IgD-negative memory B cell (primary cell): ENCODE measurements around the gene COL6A2. TPM values are rescaled to one million over a fixed set of nuclear protein-coding genes. Genes with fewer than 3 reads are reported as not detected.
"Not testable (repeated sequence)": the region's sequence is repeated elsewhere in the genome, so short reads cannot be mapped to it uniquely, and the experiment has no call there.

Experiments used
- H3K27ac Mint-ChIP-seq, 3 donors: one replicate each; pipeline ENCODE4 v1.8.0; 2020 to 2022; ENCODE audit warnings: mild to moderate bottlenecking in 3 of 3, mixed read lengths in 3 of 3, moderate library complexity in 1 of 3
- H3K27me3 Mint-ChIP-seq: one replicate; pipeline ENCODE4 v1.8.0; 2021; ENCODE audit warnings: mixed read lengths
- H3K36me3 Mint-ChIP-seq: one replicate; pipeline ENCODE4 v1.8.0; 2020; ENCODE audit warnings: mild to moderate bottlenecking, mixed read lengths
- H3K4me1 Mint-ChIP-seq, 3 donors: one replicate each; pipeline ENCODE4 v1.8.0; 2020 to 2022; ENCODE audit warnings: mixed read lengths in 3 of 3, mild to moderate bottlenecking in 1 of 3
- H3K4me3 Mint-ChIP-seq, 4 donors: one replicate each; pipeline ENCODE4 v1.8.0; 2020 to 2022; ENCODE audit warnings: mild to moderate bottlenecking in 4 of 4, mixed read lengths in 4 of 4, moderate library complexity in 3 of 4
- H3K9me3 Mint-ChIP-seq, 3 donors: one replicate each; pipeline ENCODE4 v1.8.0; 2020 to 2021; ENCODE audit warnings: mixed read lengths in 3 of 3, mild to moderate bottlenecking in 1 of 3
- polyA plus RNA-seq: library from polyadenylated mRNA; unstranded; fragments of 300-500 nt; fragmentation: Illumina TruSeq; gene quantifications from one replicate; pipeline ENCODE4 v1.2.3, GENCODE V29; 2021

COL6A2 gene
- polyA plus RNA-seq, 1 donor from 2014 or later = 0.14 TPM

GRCh38 chr21:46092811-46093667, 4.9 kb upstream of the COL6A2 start:
- Mint-ChIP-seq H3K9me3 (peaks cover 5 to 13% (median 11%) of the 10 kb centered on the region in 3 donors), H3K27me3 (peaks cover 12% of the 10 kb centered on the region), H3K4me3 (no peak overlapping the region), H3K27ac (no peak overlapping the region), H3K36me3 (no peaks in the 10 kb centered on the region), H3K4me1 (no peaks in the 10 kb centered on the region)

- H3K27me3 Mint-ChIP-seq = peaks cover 12% of the 10 kb centered on the region
- H3K9me3 Mint-ChIP-seq = peaks cover 2 to 6% (median 5%) of the 10 kb centered on the region in 3 donors
- no peak overlapping the region for H3K27ac Mint-ChIP-seq
- H3K4me1 Mint-ChIP-seq = no peaks in the 10 kb centered on the region
- H3K36me3 Mint-ChIP-seq = no peaks in the 10 kb centered on the region
- no peak overlapping the region for H3K4me3 Mint-ChIP-seq
These were observed 4.1 kb upstream of the COL6A2 start for GRCh38 chr21:46093668-46094400.

GRCh38 chr21:46094401-46095082, 3.4 kb upstream of the COL6A2 start:
- H3K4me3 Mint-ChIP-seq = no peak overlapping the region
- no peaks in the 10 kb centered on the region for H3K4me1 Mint-ChIP-seq
- peaks cover 2 to 6% (median 4%) of the 10 kb centered on the region in 3 donors for H3K9me3 Mint-ChIP-seq
- H3K27ac Mint-ChIP-seq = no peak overlapping the region
- no peaks in the 10 kb centered on the region for H3K36me3 Mint-ChIP-seq
- H3K27me3 Mint-ChIP-seq = peaks cover 15% of the 10 kb centered on the region

GRCh38 chr21:46095083-46095719, 2.7 kb upstream of the COL6A2 start:
- H3K36me3 Mint-ChIP-seq = no peaks in the 10 kb centered on the region
- peaks cover 2 to 6% (median 2%) of the 10 kb centered on the region in 3 donors for H3K9me3 Mint-ChIP-seq
- no peak overlapping the region for H3K27ac Mint-ChIP-seq
- H3K27me3 Mint-ChIP-seq = peaks cover 20% of the 10 kb centered on the region
- no peak overlapping the region for H3K4me3 Mint-ChIP-seq
- H3K4me1 Mint-ChIP-seq = no peaks in the 10 kb centered on the region

GRCh38 chr21:46095814-46096595, 1.9 kb upstream of the COL6A2 start:
- peaks cover 0 to 3% (median 2%) of the 10 kb centered on the region in 3 donors for H3K9me3 Mint-ChIP-seq
- H3K27me3 Mint-ChIP-seq = peaks cover 28% of the 10 kb centered on the region
- peak overlapping the region in 1 of 4 donors; percentile 41 for H3K4me3 Mint-ChIP-seq
- H3K27ac Mint-ChIP-seq = no peak overlapping the region
- no peaks in the 10 kb centered on the region for H3K36me3 Mint-ChIP-seq
- no peaks in the 10 kb centered on the region for H3K4me1 Mint-ChIP-seq

- peak overlapping the region in 1 of 3 donors; percentile 89 for H3K27ac Mint-ChIP-seq
- H3K4me3 Mint-ChIP-seq = peak overlapping the region in 3 of 4 donors; percentile 33 to 81 (median 68)
- no peaks in the 10 kb centered on the region for H3K4me1 Mint-ChIP-seq
- no peaks in the 10 kb centered on the region for H3K36me3 Mint-ChIP-seq
- H3K27me3 Mint-ChIP-seq = peaks cover 28% of the 10 kb centered on the region
- H3K9me3 Mint-ChIP-seq = peaks cover 0 to 7% (median 2%) of the 10 kb centered on the region in 3 donors
These were observed 1.1 kb upstream of the COL6A2 start for GRCh38 chr21:46096596-46097335.

- H3K36me3 Mint-ChIP-seq = no peaks in the 10 kb centered on the region
- no peak overlapping the region for H3K27ac Mint-ChIP-seq
- peak overlapping the region in 3 of 4 donors; percentile 52 to 76 (median 60) for H3K4me3 Mint-ChIP-seq
- H3K4me1 Mint-ChIP-seq = no peaks in the 10 kb centered on the region
- peaks cover 2 to 17% (median 16%) of the 10 kb centered on the region in 3 donors for H3K9me3 Mint-ChIP-seq
- peaks cover 33% of the 10 kb centered on the region for H3K27me3 Mint-ChIP-seq
These were observed 610 bp downstream of the COL6A2 start for GRCh38 chr21:46098303-46099141.

GRCh38 chr21:46099476-46099875, 1.6 kb downstream of the COL6A2 start:
- Mint-ChIP-seq H3K36me3 (peaks cover 2% of the 10 kb centered on the region), H3K4me1 (no peaks in the 10 kb centered on the region), H3K4me3 (no peak overlapping the region), H3K27me3 (peaks cover 35% of the 10 kb centered on the region), H3K9me3 (peaks cover 2 to 27% (median 21%) of the 10 kb centered on the region in 3 donors), H3K27ac (no peak overlapping the region)

GRCh38 chr21:46100020-46100419, 2.1 kb downstream of the COL6A2 start:
- Mint-ChIP-seq H3K36me3 (peaks cover 2% of the 10 kb centered on the region), H3K4me3 (no peak overlapping the region), H3K4me1 (no peaks in the 10 kb centered on the region), H3K27ac (no peak overlapping the region), H3K9me3 (peaks cover 2 to 28% (median 21%) of the 10 kb centered on the region in 3 donors), H3K27me3 (peaks cover 36% of the 10 kb centered on the region)

GRCh38 chr21:46100426-46100825, 2.5 kb downstream of the COL6A2 start:
- peak overlapping the region in 1 of 4 donors; percentile 57 for H3K4me3 Mint-ChIP-seq
- no peak overlapping the region for H3K27ac Mint-ChIP-seq
- peaks cover 2 to 29% (median 21%) of the 10 kb centered on the region in 3 donors for H3K9me3 Mint-ChIP-seq
- H3K27me3 Mint-ChIP-seq = peaks cover 35% of the 10 kb centered on the region
- H3K4me1 Mint-ChIP-seq = no peaks in the 10 kb centered on the region
- H3K36me3 Mint-ChIP-seq = peaks cover 2% of the 10 kb centered on the region

GRCh38 chr21:46100906-46101305, 3.0 kb downstream of the COL6A2 start:
- no peaks in the 10 kb centered on the region for H3K4me1 Mint-ChIP-seq
- H3K27ac Mint-ChIP-seq = no peak overlapping the region
- peaks cover 2 to 31% (median 21%) of the 10 kb centered on the region in 3 donors for H3K9me3 Mint-ChIP-seq
- H3K27me3 Mint-ChIP-seq = peaks cover 31% of the 10 kb centered on the region
- H3K4me3 Mint-ChIP-seq = peak overlapping the region in 2 of 4 donors; percentile 5 to 57
- peaks cover 2% of the 10 kb centered on the region for H3K36me3 Mint-ChIP-seq

- no peaks in the 10 kb centered on the region for H3K4me1 Mint-ChIP-seq
- H3K27ac Mint-ChIP-seq = no peak overlapping the region
- H3K4me3 Mint-ChIP-seq = no peak overlapping the region
- H3K9me3 Mint-ChIP-seq = peaks cover 2 to 43% (median 36%) of the 10 kb centered on the region in 3 donors
- H3K36me3 Mint-ChIP-seq = peaks cover 2% of the 10 kb centered on the region
- H3K27me3 Mint-ChIP-seq = peaks cover 22% of the 10 kb centered on the region
These were observed 6.2 kb downstream of the COL6A2 start for GRCh38 chr21:46104104-46104503.

- not testable (repeated sequence) for H3K27ac Mint-ChIP-seq, H3K4me1 Mint-ChIP-seq, H3K36me3 Mint-ChIP-seq, H3K4me3 Mint-ChIP-seq, H3K27me3 Mint-ChIP-seq
- H3K9me3 Mint-ChIP-seq = peaks cover 2 to 36% (median 32%) of the 10 kb centered on the region in 3 donors
These were observed 9.5 kb downstream of the COL6A2 start for GRCh38 chr21:46107376-46107775.
